ENCODE data around the gene MRPL47. TPM values are rescaled to one million over a fixed set of nuclear protein-coding genes. Genes with fewer than 3 reads are reported as not detected.
A peak's percentile ranks its signal among the peaks of the same experiment; 100 is the strongest.
"Not testable (repeated sequence)": the region's sequence is repeated elsewhere in the genome, so short reads cannot be mapped to it uniquely, and the experiment has no call there.

Gene MRPL47
- polyA plus RNA-seq (ENCODE audit: insufficient read length), result 39.1 TPM

DNA sequence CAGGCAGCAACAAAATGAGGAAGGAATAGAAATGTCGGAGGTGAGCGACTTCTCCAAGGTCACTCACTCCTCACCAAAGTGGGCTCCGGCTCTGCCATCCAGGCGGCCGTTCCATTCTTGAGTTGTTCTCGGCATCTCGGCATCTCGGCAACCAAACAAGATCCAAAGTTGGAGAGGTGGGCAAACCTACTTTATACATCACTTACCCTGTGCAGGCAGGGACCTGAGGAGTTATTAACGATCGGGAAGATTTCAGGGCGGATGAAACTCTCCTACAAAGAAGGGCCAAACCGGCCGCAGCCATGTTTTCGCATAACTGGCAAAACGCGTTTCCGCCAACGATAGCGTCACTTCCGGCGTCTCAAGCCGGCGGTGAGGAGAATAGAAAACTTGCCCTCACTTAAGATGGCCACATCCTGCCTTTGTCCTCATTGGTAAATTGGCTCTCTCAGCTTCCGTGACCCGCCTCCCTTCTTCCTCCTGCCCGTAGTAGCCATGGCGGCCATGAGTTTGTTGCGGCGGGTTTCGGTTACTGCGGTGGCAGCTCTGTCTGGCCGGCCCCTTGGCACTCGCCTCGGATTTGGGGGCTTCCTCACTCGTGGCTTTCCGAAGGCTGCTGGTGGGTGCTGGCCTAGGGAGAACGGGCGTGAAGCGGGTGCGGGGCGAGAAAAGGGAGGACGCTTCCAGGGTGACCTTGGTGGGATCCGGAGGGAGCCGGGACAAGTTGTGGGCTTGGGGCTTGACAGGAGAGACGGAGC is at the start of gene MRPL47, which contains the start of gene NDUFB5:
TSS of gene MRPL47 (minus strand) at position 318 of the 758 bp plus-strand sequence. CDS start at position 304, 14 bp downstream.
TSS of gene NDUFB5 (plus strand) at position 474 of the 758 bp plus-strand sequence. CDS start at position 496, 22 bp downstream.
- peak; percentile 98 for DNase-seq (ENCODE audit: low read depth)

DNA sequence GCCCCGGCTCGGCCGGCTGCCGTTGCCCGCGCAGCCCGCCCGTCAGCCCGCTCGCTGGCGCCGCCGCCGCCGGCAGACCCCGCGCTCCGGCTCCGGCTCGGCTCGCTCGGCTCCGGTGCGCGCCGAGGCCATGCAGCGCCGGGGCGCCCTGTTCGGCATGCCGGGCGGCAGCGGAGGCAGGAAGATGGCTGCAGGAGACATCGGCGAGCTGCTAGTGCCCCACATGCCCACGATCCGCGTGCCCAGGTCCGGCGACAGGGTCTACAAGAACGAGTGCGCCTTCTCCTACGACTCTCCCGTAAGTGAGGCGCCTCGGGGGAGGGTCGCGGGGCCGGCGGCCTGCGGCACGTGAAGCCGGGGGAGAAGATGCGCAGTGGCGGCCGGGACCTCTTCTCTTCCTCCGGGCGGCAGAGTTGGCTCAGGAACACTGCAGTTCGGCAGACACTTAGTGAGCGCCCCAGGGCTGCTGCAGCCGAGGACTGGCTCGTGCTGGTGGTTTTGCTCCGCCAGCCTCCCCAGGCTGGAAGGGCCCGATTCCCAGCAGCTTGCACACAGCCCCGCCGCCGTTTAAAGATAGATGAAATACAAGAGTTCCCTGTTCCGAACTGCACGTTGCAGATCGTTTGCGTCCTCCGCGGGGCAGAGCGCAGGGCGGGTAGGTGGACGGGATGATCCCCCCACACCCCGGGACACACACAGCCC is 48.8 kb upstream of the MRPL47 start:
- no peak for DNase-seq (ENCODE audit: low read depth)

DNA sequence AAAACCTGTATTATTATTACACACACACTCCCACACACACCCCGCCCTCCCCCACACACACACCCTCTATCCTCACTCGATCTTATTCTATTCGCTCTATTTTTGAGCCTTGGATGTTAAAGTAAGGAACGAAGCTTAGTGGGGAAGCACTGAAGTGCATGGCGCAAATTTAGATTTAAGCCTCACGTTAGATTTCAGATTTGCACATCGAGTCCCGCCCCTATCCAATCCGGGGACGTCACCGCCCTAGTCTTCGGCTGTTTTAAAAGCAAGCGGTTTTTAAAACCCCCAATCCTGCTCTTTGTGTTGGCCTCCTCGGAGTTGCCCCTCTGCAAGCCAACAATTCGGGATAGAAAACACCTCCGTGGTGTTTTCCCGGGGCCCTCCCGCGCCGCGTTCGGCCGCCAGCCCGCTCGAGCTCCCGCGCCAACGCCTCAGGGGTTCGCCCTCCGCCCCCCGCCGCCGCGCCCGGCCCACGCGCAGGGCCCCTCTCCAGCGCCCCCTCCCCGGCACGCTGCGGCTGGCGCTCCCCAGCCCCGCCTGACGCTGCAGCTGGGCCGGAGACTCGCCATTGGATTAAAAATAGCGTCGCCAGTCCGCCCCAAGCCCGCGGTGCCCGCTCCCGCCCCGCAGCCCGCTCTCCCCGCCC is 48.1 kb upstream of the MRPL47 start, which contains the start of gene USP13:
TSS of gene USP13 (plus strand) at position 594 of the 649 bp plus-strand sequence. CDS start 186 bp downstream, outside the sequence.
- DNase-seq (ENCODE audit: low read depth), result peak; percentile 46

DNA sequence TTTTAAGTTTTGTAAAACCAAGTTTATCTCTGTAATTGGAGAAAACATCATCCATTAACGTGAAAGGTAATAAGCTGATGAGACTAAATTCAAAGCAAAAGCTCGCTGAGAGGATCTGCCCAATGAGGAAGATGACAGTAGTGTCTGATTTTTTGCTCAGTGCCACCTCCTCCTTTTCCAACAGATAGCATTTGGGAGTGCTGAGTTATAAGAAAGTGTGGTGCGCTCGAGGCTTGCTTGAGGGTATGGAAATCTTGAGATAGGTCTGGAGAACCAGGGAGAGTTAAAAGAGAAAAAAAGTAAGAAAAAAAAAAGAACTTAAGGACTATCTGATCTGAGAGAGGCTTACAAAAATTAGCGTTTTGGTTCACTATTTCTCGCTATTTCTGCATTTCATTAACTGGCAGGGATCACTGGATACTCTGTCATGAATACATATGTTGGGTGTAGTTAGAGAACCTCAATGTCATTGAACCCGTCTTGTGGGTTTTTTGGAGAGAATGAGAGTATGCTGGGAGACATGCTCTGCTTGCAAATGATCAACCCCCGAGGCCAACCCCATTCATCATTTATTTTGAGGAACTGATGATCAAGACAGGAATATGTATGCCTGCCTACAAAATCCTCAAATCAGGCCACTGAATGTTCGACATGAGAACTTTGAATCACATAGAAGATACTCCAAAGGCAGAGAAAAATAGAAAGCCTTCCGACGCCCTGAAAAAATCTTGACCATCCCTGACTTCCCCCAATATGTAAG is 47.4 kb upstream of the MRPL47 start:
- no peak for DNase-seq (ENCODE audit: low read depth)

DNA sequence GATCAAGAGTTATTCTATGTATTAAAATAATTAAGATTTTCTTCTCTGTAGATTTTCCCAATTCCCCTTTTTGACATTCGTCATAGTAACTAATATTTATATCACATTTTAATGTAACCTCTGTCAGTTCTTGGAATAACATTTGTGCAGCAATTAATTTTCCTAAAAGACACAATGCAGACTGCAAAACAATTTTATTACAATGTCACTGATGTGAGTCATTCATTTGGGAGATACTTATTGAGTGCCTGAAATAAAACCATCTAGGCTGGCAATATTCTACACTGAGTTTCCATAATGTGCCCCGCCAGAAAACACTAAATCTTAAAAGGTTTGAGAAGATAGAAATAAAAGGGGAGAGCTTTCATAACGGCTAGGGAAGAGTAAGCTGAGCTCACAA is 41.7 kb upstream of the MRPL47 start:
- no peak for DNase-seq (ENCODE audit: low read depth)

DNA sequence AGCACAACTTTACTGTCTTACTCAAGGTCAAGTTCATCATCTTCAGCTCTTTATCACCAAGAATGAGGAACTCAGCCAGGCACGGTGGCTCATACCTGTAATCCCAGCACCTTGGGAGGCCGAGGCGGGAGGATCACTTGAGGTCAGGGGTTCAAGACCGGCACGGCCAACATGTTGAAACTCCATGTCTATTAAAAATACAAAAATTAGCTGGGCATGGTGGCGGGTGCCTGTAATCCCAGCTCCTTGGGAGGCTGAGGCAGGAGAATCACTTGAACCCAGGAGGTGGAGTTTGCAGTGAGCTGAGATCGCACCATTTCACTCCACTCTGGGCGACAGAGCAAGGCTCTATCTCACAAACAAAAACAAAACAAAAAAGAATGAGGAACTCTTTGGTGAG is 39.4 kb upstream of the MRPL47 start:
- DNase-seq (ENCODE audit: low read depth), result not testable (repeated sequence)

DNA sequence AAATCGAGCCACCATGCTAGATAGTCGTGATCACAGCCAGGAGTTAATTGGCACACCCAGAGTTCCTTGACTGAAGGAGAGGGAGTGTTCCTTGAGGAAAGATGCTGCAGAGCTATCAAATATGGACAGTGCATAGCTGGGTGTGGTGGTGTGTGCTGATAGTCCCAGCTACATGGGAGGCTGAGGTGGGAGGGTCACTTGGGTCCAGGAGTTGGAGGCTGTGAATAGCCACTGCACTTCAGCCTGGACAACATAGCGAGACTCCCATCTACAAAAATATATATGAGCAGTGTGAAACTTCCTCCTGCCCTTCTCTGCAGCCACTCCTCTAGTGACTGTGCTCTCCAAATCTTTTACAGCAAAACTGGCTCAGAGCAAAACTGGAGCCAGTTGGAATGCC is 38.4 kb upstream of the MRPL47 start:
- no peak for DNase-seq (ENCODE audit: low read depth)

DNA sequence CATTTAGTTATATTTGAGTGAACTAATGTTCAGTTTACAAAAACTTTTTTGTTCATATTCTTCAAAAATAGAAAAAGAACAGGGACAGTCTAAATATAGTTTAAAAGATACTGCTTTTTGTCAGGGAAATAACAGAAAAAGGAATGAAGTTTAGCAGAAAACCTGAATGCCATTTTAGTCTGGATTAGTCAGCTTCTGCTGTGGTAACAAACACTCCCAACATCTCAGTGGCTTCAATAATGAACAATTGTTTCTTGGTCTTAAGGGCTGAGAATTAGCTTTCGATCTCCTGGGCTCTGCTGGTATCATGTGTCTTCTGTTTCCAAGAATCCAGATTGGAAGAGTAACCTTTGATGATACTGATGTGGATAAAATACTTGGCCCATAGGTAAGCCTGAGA is 36.0 kb upstream of the MRPL47 start:
- no peak for DNase-seq (ENCODE audit: low read depth)

DNA sequence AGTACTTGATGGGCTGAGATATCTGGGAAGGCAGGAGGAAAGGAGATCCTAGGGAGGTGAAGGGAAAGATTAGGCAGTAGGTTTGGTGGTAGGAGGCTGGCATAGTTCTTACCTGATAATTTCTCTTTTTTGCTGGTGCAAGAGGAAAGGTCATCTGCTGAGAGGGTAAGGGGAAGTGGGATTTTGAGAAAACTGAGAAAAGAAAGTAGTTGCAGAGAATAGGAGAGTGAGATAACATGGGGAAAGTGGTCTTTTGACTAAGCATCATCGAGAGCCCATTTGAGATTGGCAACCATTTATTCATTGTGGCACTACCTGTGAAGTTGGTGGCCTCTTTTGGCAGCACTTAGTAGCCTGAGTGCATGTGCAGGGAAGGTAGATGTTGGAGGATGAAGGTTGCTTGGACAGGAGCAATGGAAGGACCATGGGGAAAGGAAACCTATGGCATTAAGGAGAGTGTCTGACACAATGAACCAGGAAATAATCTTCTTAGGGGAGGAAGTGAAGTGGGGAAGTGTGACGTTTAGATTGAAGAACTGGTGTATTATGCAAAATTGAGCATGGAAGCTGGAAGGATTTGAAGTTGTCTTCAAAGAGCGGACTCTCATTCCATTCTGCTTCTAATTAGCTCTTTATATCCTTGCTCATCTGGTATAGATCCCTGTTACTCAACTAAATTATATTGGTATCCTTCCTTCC is 26.5 kb upstream of the MRPL47 start:
- DNase-seq (ENCODE audit: low read depth), result no peak

DNA sequence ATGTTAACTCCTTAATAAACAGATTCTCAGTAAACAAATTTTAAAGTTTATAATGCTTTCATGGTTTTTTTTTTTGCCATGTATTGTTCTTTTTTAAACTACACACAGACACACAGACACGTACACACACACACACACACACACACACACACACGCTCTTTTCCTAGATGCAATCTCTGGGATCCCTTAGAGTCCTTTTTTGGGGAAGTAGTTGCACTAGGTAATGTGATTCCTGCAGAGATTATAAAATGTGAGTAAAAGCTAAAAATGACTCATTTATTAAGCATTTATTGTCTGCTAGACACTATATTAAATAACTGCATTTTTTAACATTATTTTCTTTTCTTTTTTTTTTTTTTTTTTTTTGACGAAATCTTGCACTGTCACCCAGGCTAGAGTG is 20.0 kb upstream of the MRPL47 start:
- no peak for DNase-seq (ENCODE audit: low read depth)

DNA sequence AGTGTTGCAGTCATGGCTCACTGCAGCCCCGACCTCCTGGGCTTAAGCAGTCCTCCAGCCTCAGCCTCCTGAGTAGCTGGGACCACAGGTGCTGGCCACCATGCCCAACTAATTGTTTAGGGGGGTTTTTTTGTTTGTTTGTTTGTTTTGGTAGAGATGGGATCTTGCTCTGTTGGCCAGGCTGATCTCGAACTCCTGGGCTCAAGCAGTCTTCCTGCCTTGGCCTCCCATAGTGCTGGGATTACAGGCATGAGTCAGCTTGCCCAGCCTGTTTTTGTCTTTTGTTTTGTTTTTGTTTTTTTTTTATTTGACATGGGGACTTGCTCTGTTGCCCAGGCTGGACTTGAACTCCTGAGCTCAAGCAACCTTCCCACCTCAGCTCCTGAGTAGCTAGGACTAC is 17.6 kb upstream of the MRPL47 start:
- no peak for DNase-seq (ENCODE audit: low read depth)

DNA sequence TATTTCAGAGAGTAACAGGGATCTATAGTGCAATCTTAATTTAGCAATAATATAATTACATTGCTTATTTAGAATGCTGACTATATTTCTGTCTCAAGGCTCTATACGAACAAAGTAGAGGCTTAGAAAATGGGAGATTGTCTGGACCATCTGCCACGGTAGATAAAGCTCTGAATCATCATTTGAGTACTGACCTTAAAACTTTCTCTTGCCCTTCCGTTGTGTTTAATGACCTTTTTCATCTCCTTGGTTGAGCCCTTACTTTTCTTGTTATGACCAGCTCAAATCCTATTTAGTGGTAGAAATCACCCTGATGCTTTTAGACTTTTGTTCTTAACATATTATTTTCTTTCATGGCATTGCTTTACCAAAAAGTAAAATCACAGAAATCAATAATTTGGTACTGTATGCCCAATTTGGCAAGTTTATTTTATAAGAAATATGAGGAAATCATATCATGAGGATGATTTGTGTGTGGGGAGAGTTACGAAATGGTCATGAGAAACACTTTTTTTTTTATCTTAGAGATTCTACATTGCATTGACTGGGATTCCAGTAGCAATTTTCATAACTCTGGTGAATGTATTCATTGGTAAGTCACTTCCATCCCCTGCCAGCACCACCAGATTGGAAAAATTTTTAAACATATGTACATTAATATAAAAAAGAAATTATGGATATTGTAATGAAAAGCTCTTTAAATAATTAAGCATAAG is 11.2 kb upstream of the MRPL47 start:
- DNase-seq (ENCODE audit: low read depth), result no peak

DNA sequence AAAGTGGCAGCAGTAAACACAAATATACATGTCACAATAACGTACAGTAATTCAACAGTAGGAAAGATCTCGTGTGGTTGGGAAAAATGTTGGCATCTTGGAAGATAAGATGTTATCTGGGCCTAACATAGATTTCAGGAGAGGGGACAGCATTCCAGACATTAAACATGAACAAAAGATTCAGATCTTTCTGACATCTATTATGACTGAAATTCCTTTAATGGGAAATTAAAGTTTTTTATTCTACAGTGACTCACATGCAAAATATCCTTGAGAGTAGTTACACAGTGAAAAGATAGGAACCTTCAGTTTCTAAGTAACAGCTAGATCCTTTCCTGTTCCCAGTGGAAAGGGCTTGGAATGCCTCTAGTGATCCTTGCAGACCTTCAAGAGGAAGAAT is 9.4 kb upstream of the MRPL47 start:
- DNase-seq (ENCODE audit: low read depth), result no peak

DNA sequence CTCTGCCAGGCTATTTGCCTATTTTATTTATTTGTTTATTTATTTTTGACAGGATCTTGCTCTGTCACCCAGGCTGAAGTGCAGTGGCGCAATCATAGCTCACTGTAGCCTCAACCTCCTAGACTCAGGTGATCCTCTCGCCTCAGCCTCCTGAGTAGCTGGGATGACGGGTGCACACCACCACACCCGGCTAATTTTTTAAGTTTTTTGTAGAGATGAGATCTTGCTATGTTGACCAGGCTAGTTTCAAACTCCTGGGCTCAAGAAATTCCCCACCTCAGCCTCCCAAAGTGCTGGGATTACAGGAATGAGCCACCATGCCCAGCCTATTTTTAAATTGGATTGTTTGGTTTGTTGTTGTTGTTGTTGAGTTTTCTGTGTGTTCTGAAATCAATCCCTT is 5.6 kb upstream of the MRPL47 start:
- no peak for DNase-seq (ENCODE audit: low read depth)

DNA sequence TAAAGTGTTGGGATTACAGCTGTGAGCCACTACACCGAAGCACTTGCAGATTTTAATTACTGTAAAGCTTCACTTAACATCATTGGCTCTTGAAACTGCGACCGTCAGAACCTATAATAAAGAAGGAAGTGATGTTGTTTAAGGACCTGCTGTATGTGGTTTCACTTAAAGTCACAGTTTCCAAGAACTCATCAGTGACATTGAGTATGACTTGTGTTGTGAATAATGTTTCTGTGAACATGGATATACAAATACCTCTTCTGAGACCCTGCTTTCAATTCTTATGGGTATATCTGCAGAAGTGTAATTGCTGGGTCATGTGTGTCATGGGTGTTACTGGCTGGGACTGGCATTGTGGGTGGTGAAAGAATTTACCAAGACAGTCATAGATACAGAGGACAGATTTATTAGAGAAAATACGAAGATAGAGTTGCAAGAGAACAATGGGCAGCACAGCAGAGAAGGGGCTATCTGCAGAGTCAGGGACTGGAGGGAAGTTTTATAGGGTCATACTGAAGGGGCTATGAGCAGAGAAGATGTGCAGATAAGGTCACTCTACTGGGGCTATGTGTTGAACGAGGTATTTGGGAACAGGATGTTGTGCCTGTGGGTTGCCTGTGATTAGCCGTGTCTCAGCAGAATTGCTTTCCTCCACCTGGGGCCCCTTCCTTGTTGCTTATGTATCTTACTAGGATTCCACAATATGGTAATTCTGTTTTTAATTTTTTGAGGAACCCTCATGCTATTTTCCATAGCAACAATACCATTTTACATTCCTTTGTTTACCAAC is 4.7 kb upstream of the MRPL47 start:
- DNase-seq (ENCODE audit: low read depth), result no peak

DNA sequence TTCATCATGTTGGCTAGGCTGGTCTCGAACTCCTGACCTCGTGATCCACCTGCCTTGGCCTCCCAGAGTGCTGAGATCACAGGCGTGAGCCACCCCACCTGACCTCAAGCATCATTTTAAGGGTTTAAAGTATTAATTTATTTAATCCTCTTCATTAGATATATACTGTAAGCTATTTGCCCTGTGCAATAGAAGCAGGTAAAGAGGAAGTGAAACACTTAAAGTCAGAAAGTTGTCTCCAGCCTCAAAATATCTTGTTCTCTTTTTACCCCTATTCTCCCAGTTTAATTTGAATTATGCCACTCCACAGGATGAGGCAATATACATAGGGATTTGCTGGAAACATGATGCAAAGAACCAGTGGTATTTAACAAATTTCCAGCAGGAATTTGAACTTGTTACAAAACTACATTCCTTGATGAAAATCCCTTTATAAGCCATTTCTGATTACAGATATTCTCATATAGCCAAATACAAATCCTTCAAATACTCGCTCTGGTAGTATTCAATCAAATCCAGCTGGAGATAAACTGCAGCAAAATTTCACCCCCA is 2.2 kb upstream of the MRPL47 start:
- DNase-seq (ENCODE audit: low read depth), result no peak

DNA sequence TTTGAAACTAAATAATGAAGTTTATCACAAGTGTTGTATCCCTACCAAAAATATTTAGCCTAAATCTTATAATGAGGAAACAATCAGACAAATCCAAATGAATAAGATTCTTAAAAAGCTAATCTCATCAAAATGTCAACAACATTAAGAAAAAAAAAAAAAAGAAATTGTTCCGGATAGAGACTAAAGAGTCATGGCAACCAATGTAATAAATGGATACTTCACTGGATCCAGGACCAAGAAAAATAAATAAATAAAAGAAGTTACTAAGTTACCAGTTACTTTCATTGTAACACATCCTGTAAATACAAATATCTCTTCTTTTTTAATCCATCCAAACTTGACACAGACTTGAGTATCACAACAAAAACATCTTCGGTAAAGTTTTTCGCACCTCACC is 607 bp downstream of the MRPL47 start:
- DNase-seq (ENCODE audit: low read depth), result no peak

DNA sequence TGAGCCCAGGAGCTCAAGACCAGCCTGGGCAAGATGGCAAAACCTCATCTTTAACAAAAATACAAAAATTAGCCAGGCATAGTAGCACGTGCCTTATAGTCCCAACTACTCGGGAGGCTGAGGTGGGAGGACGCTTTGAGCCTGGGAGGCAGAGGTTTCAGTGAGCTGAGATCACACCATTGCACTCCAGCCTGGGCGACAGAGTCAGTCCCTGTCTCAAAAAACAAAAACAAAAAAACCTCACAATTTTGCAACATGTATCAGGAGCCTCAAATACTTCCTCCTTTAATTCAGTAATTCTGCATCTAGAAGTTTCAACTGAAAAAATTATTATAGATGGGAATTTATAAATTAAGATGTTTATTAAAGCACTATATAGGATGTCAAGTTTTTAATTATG is 1.1 kb downstream of the MRPL47 start:
- no peak for DNase-seq (ENCODE audit: low read depth)

DNA sequence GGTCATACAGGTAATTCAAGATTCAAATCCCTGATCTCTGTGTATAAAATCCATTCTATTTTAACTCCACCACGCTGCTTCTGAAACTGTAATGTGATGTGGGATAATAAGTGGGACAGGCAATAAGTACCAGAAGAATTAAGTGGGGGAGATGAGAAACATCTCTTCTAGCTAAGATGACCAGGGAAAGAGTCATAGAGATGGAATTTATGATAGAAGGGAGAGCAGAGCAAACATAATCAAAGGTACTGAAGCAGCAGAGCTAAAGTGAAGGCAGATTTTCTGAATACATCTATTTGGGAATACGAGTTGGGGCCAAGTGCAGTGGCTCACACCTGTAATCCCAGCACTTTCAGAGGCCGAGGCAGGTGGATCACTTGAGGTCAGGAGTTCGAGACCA is 4.9 kb downstream of the MRPL47 start:
- no peak for DNase-seq (ENCODE audit: low read depth)
